ENCODE measurements around the gene SNX32.
"Not testable (repeated sequence)": the region's sequence is repeated elsewhere in the genome, so short reads cannot be mapped to it uniquely, and the experiment has no call there.

SNX32 gene

DNA sequence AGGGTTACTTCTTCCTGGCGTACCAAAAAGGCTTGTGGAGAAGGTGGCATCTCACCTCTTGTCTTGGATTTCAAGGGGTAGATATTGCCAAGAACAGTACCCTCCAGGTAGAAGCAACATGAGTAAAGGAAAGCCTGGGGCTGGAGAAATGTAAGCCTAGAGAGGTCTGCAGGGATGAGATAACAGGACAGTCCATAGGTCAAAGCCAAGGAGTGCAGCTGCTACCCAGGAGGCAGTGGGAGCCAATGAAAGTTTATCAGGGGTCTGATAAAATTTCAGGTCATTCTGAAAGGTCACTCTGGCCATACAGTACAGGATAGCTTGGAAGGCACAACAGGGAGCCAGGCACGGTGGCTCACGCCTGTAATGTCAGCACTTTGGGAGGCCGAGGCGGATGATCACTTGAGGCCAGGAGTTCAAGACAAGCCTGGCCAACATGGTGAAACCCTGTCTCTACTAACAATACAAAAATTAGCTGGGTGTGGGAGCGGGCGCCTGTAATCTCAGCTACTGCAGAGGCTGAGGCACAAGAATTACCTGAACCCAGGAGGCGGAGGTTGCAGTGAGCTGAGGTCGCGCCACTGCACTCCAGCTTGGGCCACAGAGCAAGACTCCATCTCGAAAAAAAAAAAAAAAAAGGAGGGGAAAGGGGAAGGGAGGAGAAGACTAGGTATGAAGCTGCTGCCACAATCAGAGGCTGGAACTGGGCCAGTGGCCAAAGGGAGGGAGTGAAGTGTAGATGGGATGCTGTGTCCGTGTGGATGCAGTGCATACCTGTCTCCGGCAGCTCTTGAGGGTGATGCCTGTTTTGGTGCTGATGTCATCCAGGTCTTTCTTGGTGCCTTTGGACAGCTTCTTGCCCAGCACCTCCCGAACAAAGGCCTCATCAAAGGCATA is 53.3 kb downstream of the SNX32 start:
- DNase-seq (ENCODE audit: low spot score): no peak

- no peak for DNase-seq (ENCODE audit: low spot score)
Measured at GRCh38 chr11:65887723-65888162, 54.0 kb downstream of the SNX32 start.

DNA sequence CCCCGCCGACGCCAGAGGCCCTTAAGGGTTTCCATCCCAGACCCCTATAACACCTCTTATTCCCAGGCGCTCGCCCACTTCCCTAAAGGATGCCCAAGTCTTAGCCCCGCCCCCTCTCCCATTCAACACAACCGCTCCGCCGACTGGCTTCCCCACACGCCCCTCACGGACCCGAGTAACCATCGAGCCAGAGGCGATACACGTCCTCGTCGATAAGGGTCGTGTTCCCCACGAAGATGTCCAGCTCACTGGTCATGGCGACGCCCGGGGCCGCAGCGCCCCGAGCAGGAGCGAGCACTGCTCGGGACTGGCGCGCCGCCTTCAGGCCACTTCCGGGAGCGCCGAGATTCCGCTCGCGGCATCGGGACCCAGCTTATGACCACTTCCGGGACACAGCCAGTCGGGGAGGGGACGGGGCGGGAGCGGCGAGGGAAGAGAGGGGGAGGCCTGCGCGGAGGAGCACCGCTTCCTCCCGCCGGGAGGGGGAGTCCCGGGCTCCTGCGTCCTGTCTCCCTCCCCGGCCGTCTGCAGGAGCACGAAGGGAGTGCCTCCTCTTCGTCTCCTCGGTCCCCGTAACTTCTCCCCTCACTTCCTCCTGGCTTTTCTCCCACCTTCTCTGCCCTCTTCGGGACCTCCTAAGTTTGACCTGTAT is 54.5 kb downstream of the SNX32 start, which contains the start of gene FIBP:
TSS of gene FIBP (minus strand) at position 309 of the 652 bp plus-strand sequence. CDS start at position 256, 53 bp downstream.
- peak; percentile 97 for DNase-seq (ENCODE audit: low spot score)

GRCh38 chr11:65890324-65891218 is 56.8 kb downstream of the SNX32 start, which contains the start of gene CCDC85B:
TSS of gene CCDC85B (plus strand) at chr11:65890673. CDS start at chr11:65890784, 111 bp downstream.
- DNase-seq (ENCODE audit: low spot score): peak; percentile 94

DNA sequence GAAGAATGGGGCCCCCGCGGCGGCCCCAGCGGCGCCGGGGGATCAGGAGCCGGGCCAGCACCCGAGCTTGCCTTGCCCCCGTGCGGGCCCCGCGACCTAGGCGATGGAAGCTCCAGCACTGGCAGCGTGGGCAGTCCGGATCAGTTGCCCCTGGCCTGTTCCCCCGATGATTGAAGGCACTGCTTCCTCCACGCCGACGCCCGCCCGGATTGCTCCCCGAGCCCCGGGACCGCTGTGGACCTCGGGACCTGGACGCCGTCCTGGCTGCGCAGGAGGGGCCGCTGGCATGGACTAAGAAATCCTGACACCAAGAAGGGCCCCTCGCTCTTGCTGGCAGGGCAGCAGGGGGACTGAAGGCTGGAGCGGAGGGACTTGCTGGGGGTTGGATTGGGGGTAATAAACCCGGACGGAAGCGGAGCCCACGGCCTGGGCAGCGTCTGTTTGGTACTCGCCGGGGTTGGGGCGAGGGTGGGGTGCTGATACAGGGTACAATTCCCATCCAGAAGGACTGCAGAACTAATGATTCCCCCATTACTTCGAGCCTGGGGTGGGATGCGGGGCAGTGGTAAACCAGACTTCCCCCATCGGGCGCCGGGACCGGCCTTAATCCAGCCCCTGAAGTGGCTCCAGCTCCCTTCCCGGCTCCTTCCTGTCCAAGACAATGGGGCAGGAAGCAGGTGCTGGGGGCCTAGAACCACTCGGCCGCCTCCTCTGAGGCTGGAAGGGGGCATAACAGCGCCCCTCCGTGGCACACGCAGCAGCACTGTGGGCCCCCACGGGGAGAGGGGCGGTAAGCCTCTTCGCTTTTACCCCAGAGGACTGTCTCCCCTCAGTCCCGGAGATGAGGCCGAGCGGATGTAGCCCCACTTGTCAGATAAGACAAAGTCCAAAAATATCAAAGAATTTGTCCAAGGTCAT is 57.7 kb downstream of the SNX32 start:
- no peak for DNase-seq (ENCODE audit: low spot score)

DNA sequence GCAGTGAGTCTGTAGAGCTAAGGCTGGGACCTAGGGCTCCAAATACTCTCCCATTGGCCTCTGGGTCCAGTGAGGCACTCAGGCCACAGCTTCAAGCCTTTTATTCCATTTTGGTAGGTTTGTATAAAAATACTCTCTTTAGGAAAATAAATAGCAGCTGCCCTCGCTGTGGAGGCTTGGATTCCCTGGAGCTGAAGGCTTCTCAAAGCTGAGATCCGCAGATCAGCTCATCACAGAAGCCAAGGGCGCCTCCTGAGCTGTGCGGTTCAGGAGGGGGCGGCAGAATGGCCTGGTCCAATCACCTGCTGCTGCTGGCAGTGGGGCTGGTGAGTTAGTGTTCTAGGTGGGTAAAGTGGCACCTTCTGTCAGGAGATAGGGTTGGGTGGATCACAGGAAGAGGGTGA is 58.4 kb downstream of the SNX32 start:
- DNase-seq (ENCODE audit: low spot score): not testable (repeated sequence)

DNA sequence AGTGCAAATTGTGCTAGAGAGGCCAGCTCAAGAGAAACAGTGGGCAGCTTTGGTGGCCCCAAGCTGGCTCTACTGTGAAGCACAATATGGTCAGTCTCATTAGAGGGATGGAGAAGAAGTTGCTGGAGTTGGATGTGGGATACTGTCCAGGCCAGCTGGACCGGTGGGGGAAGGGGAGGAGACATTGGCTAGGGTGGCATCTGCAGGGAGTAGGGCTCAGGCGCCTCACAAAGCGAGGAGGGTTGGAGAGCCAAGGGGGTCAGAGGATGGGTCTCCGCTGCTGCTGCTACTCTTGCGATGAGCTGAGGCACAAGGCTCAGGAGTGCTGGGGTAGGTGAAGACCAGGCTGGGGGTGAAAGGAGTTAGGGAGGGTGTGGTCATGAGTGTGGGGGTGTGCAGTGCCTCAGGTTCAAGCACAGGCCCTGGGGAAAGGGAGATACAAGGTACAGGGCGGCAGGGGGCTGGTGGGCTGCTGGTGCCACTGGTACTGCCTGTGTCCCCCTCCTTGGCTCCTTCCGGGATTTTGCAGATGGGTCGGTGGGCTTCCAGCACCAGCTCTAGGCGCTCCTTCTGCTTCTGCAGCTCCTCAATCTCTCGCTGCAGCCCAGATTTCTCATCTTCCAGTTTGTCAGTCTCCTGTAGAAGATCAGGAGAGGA is 59.0 kb downstream of the SNX32 start:
- DNase-seq (ENCODE audit: low spot score): no peak

- DNase-seq (ENCODE audit: low spot score): no peak
Measured at GRCh38 chr11:65894034-65894591, 60.4 kb downstream of the SNX32 start.

GRCh38 chr11:65895482-65895981 is 61.8 kb downstream of the SNX32 start:
- DNase-seq (ENCODE audit: low spot score): no peak

GRCh38 chr11:65896034-65896999 is 62.6 kb downstream of the SNX32 start:
- no peak for DNase-seq (ENCODE audit: low spot score)

DNA sequence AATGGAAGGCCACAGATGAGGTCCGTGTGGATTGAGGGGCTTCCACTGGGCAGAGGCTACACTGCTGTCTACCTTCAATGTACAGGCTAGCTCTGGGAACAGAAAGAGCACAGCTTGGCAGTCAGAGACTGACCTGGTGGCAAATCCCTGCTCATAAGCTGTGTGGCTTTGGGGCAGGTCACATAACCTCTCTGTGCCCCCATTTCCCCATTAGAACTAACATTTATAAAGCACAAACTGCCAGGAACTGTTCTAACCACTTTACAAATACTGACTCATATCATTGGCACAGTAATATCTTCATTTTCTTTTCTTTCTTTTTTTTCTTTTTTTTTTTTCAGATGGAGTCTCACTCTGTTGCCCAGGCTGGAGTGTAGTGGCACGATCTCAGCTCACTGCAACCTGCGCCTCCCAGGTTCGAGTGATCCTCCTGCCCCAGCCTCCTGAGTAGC is 63.3 kb downstream of the SNX32 start:
- DNase-seq (ENCODE audit: low spot score): no peak

- no peak for DNase-seq (ENCODE audit: low spot score)
Measured at GRCh38 chr11:65898656-65899355, 65.0 kb downstream of the SNX32 start.

GRCh38 chr11:65899356-65900124 is 65.8 kb downstream of the SNX32 start:
- DNase-seq (ENCODE audit: low spot score): no peak

DNA sequence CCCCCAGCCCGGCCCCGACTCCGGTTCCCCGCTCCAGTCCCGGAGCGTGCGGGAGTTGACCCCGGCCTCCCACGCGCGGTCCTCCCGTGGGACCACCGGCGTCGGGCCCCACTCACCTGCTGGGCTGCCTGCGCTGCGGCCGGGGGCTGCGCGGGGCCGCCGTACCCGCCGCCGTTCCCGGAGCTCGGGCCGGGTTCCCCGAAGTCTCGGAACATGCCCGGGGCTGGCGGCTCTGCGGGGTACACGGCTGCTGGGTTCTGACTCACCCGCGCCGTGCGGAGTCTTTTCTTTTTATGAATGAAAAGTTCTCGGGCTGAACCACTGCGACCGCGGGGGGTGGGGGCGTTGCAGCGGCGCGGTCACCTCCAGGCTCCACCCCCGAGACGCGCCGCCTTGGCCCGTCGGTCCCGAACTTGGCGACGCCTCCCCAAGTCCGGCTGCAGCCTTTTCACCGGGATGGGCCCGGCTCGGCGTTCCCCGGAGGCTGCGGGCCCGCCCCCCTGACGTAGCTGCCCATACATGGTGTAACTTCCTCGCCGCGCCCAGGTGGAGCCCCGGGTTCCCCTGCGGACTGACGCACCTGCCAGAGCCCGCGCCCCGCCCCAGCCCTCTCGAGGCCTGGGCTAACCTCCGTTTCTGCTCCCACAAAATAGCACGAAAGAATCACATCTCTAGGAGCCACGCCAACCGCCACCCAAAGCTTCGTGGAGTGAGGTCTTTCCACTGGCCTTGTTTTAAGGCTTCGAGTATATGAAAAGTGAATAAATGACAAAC is 66.5 kb downstream of the SNX32 start, which contains the start of gene FOSL1:
TSS of gene FOSL1 (minus strand) at position 264 of the 774 bp plus-strand sequence. CDS start at position 215, 49 bp downstream.
- peak; percentile 78 for DNase-seq (ENCODE audit: low spot score)

DNA sequence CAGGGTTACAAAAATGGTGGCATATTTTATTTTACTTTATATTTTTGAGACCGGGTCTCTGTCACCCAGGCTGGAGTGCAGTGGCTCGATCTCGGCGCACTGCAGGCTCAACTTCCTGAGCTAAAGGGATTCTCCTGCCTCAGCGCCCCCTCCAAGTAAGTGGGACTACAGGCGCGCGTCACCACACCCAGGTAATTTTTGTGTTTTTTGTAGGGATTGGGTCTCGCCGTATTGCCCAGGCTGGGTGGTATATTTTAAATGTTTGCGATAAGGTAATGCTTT is 67.1 kb downstream of the SNX32 start:
- no peak for DNase-seq (ENCODE audit: low spot score)

DNA sequence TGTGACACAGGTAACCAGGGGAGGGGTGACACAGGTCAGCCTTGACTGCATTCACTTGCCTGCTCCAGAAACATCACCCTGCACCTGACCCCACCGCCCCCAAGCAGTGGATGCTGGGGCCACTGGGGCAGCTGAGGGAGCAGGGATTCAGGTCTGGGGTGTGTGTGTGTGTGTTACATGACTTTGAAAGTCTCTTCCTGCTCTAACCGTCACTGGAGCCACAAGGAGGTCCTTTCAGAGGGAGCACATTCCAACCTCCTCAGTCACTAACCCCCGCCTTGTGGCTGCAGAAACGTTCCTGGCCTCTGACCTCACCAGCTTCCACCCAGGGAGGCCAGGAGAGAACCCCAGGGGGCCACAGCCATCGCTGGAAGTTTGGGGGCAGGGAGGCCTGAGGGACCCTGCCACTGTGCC is 69.3 kb downstream of the SNX32 start:
- DNase-seq (ENCODE audit: low spot score): no peak

Data from HuH-7.5 (cell line).